ENCODE measurements around the gene GMPR.

GMPR gene

DNA sequence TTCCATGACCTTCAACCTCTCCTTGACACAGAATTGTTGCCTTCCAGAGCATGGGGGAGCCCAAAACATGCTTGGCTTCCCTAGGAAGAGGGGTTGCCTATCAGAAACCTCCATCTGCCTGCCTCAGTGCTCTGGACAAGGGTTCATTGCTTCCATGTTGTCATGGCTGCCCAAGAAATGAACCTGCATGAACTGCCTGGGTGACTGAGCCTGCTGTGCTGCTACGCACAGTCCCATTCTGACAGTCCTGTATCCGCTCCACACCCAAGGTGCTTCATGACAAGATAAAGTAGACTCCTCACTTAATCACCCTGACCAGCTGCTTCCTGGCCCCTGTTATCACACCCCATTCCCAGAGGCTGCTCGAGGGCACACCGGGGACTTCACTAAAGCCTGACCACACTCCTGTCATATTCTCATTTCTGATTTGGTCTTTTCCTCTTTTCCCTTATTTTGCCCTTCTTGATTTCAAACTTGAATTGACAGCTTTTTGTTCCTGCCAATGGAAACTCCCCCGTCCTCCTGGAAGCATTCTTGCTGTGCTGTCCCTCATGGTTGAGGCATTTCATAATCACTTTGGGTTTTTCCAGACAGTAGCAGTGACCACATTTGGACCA, 31.9 kb downstream of the GMPR start:
- ChIA-PET CTCF (interaction anchor here (4.8 kb wide), 1 partner anchor 15 kb away, joined by 27 read pairs; no protein-coding TSS in a partner anchor), POLR2A (no interaction called here)
- TF ChIP-seq, protein P1, sequence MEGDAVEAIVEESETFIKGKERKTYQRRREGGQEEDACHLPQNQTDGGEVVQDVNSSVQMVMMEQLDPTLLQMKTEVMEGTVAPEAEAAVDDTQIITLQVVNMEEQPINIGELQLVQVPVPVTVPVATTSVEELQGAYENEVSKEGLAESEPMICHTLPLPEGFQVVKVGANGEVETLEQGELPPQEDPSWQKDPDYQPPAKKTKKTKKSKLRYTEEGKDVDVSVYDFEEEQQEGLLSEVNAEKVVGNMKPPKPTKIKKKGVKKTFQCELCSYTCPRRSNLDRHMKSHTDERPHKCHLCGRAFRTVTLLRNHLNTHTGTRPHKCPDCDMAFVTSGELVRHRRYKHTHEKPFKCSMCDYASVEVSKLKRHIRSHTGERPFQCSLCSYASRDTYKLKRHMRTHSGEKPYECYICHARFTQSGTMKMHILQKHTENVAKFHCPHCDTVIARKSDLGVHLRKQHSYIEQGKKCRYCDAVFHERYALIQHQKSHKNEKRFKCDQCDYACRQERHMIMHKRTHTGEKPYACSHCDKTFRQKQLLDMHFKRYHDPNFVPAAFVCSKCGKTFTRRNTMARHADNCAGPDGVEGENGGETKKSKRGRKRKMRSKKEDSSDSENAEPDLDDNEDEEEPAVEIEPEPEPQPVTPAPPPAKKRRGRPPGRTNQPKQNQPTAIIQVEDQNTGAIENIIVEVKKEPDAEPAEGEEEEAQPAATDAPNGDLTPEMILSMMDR (IDR thresholded peaks at IDR 0.05; ENCODE audit: insufficient read depth, low read length, missing control alignments), result no peak
- H3K4me3 ChIP-seq (ENCODE audit: low read depth, low read length), result no peak overlapping the region
- no peak for DNase-seq (ENCODE audit: low read depth, low spot score)

DNA sequence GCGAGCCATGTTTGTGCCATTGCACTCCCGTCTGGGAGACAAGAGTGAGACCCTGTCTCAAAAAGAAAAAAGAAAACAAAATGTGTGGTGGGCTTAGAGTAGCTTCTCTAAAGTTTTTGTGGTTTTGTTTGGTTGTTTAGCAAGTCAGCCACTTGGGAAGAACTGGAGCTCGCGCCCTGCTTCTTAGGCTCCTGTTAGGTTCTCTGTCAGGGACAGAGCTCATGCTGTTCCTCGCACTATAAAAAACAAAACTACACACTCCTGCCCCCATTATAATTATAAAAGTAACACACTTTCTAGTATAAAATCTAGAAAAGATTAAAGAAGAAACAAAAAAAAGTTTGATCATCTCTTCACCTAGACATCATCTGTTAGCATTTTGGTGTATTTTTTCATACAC, 33.0 kb downstream of the GMPR start:
- POLR2A ChIA-PET, result no interaction called here
- H3K4me3 ChIP-seq (ENCODE audit: low read depth, low read length), result no peak overlapping the region
- TF ChIP-seq, protein P1 (IDR thresholded peaks at IDR 0.05; ENCODE audit: insufficient read depth, low read length, missing control alignments), result no peak
- no peak for DNase-seq (ENCODE audit: low read depth, low spot score)
- CTCF ChIA-PET, result interaction anchor here (4.8 kb wide), 1 partner anchor 14 kb away, joined by 27 read pairs; no protein-coding TSS in a partner anchor

DNA sequence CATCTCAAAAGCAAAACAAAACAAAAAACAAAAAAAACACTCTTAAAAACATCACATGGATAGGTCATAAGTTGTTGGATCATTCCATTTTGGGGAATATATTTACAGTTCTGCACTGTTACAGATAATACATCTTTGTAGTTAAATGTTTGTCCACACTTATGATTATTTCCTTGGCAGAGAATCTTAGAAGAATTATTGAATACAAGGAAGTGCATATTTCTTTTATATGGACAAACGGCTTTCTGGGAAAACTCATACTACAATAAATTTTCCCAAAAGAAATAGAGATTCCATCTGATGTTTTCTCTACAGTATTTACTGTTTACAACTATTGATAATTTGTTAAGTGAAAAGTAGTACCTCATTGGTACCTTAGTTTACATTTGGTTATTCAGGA, 33.8 kb downstream of the GMPR start:
- TF ChIP-seq, protein P1 (IDR thresholded peaks at IDR 0.05; ENCODE audit: insufficient read depth, low read length, missing control alignments), result no peak
- DNase-seq (ENCODE audit: low read depth, low spot score), result no peak
- ChIA-PET POLR2A (no interaction called here), CTCF (interaction anchor here (1.3 to 7.4 kb wide), 2 partner anchors 9 to 15 kb away, joined by 3 to 138 read pairs; no protein-coding TSS in a partner anchor)
- no peak overlapping the region for H3K4me3 ChIP-seq (ENCODE audit: low read depth, low read length)

DNA sequence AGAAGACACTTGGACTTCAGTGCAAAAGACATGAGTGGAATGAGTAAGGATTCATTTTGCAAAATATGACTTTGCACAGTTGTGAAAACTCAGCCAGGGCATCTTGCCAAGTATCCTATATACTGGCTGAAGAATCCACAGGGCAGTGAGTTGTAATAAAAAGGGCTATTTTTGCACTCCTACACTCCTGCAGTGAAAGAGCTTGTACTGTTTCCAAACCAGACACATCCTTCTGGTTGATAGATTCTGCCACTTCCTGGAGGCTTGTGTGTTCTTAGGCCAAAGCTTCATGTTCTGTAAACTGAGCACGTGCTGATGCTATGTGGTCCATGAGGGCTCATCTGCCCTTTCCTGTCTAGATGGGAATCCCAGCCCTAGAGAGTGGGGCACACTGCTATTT, 34.9 kb downstream of the GMPR start:
- ChIA-PET CTCF (interaction anchor here (1.0 to 7.4 kb wide), 3 partner anchors 8 to 29 kb away, joined by 3 to 138 read pairs (median 3); no protein-coding TSS in a partner anchor), POLR2A (no interaction called here)
- DNase-seq (ENCODE audit: low read depth, low spot score), result peak; percentile 21
- no peak overlapping the region for H3K4me3 ChIP-seq (ENCODE audit: low read depth, low read length)
- TF ChIP-seq, protein P1 (IDR thresholded peaks at IDR 0.05; ENCODE audit: insufficient read depth, low read length, missing control alignments), result no peak

DNA sequence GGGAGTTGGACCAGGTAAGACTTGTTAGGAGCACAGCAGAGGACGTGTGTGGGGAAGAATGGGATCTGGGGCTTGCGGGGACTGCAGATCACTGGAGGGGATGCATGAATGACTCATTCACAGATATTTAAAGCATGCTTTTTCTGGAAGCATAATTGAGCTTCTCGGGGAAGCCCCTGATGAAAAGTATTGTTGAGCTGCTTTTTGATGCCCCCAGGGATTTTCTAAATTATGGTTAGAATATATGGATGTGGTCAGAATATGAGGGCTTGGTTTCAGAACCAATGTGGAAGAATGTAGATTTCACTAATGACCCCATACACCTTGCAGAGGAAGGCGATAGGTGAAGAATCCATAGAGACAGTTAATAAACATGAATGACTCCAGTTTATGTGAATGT, 36.1 kb downstream of the GMPR start:
- ChIA-PET POLR2A (no interaction called here), CTCF (interaction anchor here (1.7 to 7.4 kb wide), 2 partner anchors 13 to 43 kb away, joined by 4 to 138 read pairs; no protein-coding TSS in a partner anchor)

DNA sequence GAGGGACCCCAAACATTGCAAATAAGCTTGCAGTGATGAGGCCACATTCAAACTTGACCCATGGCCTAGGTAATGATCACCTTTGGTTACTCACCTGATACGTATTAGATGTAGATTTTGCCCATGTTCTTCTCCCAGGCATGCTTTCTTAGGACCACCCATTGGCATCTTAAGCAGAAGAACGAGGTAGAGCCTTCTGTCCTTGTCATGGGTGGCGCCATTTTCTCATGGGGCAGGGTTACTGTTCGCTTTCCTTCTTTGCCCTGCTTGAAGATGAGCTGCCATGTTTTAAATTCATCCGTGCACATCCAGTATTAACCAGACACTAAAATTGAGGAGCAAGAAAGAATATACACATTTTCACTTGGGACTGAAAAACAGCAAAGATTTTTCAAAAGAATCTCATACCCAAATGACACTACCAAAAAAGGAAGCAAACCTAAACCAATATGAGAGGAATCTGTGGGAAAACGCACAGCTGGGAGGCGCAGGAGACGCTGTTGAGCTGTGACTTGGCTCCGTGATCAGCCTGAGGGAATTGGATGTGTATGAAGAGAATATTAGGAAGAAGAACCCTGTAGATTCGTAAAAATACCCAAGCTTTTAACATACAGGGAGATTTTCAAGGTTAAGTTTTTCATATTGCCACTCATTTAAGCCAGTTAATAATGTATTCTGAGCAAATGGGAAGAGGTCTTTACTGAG, 36.6 kb downstream of the GMPR start:
- H3K4me3 ChIP-seq (ENCODE audit: low read depth, low read length), result no peak overlapping the region
- CTCF ChIA-PET, result interaction anchor here (1.7 to 7.4 kb wide), 2 partner anchors 12 to 43 kb away, joined by 4 to 138 read pairs; no protein-coding TSS in a partner anchor
- POLR2A ChIA-PET, result no interaction called here
- DNase-seq (ENCODE audit: low read depth, low spot score), result no peak
- TF ChIP-seq, protein P1 (IDR thresholded peaks at IDR 0.05; ENCODE audit: insufficient read depth, low read length, missing control alignments), result no peak

More for the DNA sequence above, 36.1 kb downstream of the GMPR start:
- DNase-seq (ENCODE audit: low read depth, low spot score), result no peak
- no peak overlapping the region for H3K4me3 ChIP-seq (ENCODE audit: low read depth, low read length)
- TF ChIP-seq, protein P1 (IDR thresholded peaks at IDR 0.05; ENCODE audit: insufficient read depth, low read length, missing control alignments), result no peak
